Myocyte (in vitro differentiated cells): ENCODE measurements around the gene CDH4. TPM values are rescaled to one million over a fixed set of nuclear protein-coding genes. Genes with fewer than 3 reads are reported as not detected.

Experiments
- DNase-seq: peaks from one replicate; pipeline ENCODE4 v3.0.0-alpha.2; 2012; ENCODE audit warnings: low read depth
- polyA plus RNA-seq: library from polyadenylated mRNA; unstranded; fragments of >200 nt; gene quantifications from one replicate; pipeline ENCODE4 v1.2.1, GENCODE V29; 2012; ENCODE audit warnings: missing spikeins
- total RNA-seq: library from RNA; depleted of rRNA; stranded (reverse); fragments of >200 nt; gene quantifications from 2 replicates; pipeline ENCODE4 v1.2.3, GENCODE V29; 2014

The CDH4 gene
- total RNA-seq = 0.31 and 0.45 TPM in 2 replicates
- polyA plus RNA-seq = 0.48 TPM

- peak; percentile 20 for DNase-seq
Observed at GRCh38 chr20:61251529-61252393, at the start of gene CDH4. Gene CDH4, plus strand, starts transcription at chr20:61252261.

DNA sequence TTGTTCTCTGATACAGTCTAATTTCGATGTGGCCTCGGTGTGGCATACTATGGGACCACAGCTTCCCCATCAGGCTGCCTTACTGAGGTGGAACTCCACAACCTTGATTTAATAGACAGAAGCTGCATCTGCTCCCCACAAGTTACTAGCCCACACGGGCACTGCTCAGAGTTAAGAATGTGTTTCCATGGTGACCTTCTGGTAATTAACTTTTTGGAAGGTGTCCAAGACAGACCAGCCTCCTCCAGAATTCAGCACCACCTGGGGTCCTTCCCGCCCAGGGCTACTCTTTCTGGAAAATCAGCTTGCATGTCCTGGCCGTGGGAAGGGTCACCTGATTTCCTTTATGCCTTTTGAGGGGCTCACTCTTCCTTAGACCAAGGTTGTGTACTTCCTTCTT, 48.7 kb upstream of the CDH4 start:
- DNase-seq = no peak

GRCh38 chr20:61204206-61204605, 47.9 kb upstream of the CDH4 start:
- DNase-seq = no peak

DNA sequence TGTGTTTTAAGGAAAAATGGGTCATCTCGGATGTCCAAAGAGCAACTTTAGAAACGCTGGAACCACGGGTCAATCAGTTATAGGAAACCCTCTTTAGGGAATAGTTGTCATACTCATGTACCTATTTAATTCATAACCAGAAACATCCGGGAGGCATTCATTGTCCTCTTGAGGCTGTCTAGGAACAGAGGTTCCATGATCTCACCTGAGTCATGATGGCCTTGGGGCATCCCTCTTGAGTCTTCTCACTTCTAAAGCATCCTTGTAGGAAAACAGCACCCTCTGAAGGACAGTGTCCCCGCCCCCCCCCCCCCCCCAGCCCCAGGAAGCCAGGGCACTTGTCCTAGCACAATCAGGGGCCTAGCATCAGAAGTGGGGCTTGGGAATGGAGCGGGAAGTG, 46.3 kb upstream of the CDH4 start:
- DNase-seq = no peak

GRCh38 chr20:61210862-61211261, 41.2 kb upstream of the CDH4 start:
- DNase-seq = no peak

DNA sequence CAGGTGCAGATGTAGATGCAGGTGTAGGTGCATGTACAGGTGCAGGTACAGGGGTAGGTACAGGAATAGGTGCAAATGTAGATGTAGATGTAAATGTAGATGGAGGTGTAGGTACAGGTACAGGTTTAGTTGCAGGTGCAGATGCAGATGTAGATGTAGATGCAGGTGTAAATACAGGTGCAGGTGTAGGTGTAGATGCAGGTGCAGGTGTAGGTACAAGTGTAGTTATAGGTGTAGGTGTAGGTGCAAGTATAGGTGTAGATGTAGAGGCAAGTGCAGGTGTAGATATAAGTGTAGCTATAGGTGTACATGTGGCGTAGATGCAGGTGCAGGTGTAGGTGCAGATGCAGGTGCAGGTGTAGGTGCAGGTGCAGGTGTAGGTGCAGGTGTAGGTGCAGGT, 34.2 kb upstream of the CDH4 start:
- DNase-seq = no peak

DNA sequence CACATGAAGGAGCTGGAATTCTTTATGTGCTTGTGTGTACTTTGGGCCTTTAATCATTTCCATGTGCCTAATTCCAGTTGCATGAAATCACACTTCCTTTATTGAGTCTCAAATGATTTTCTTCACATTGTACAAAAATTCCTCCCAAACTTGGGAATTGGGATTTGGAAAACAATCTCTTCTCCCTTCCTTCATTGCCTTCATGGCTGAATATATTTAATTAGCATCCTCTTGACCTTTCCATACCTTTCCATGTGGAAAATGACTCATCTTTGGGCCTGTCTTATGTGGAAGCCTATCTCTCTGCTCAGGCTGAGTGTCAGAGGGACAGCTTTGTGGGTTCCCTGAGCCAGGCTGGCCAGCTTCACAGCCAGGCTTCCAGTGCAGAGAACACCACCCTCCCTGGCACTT, 33.0 kb upstream of the CDH4 start:
- DNase-seq = peak; percentile 2

DNA sequence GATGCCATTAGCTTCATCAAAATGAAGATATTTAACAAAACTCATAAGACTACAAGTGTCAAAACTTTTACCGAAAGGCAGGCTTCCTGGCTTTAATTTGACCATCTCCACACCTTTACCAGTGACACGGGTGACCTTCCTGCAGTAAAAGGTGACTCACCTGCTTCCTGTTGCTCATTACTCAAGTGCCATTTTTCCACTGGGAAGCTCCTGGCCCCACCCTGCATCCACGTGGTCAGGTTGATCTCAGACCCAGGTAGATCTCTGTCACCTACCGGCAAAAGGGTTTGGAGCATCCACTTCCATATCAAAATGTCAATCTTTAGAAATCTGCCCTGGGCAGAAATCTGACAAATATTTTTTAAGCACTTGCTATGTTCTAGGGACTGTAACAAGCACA, 31.9 kb upstream of the CDH4 start:
- DNase-seq = no peak

DNA sequence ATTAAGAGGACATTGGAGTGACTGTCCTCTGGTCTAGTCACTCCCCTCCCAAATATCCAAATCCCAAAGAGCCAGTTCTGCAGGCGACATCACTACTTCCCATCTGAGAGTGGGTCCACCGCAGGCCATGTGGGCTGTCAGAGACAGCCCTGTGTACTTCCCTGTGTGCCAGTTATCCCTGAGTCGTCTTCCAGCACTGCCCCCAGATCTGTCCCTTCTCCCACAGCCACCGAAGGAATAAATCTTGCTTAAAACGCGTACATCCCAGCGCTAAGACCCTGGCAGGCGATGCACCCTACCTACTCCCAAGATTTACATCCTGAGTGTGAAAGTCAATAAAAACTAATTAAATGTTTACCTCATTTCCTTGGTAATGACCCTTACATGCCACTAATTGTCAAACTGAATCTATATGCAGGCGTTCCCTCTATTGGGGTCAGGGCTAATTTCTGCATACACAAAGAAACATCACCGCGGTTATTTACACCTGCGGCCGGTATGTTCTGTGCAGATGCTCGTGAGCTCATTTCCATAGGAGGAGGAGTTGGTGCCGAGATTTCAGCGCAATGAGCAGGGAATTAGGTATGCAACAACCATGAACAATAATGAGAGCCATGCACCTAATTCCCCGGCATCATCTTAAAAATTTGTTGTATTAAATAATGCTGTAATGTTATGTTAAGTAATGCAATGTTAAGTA, 31.3 kb upstream of the CDH4 start:
- no peak for DNase-seq

- no peak for DNase-seq
Observed at GRCh38 chr20:61222699-61223098, 29.4 kb upstream of the CDH4 start.

DNA sequence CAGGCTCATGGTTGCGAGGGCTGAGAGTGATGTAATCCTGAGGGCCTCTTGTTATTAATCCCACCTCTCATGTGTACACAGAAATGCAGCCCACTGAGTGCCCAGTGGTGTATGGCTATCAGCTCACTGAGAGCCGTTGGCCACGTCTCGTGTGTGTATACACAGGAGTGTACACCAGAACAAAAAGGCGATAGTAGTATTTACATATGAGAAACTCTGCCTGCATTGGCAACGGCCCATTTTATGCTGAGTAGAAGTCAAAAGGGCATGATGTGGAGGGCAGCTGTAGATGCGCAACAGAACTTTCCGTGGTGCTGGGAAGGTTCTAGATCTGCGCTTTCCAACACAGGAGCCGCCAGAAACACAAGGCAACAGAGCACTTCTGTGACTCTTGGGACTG, 28.9 kb upstream of the CDH4 start:
- DNase-seq = no peak

GRCh38 chr20:61230166-61230565, 21.9 kb upstream of the CDH4 start:
- DNase-seq = no peak

- DNase-seq = no peak
Observed at GRCh38 chr20:61233590-61233989, 18.5 kb upstream of the CDH4 start.

DNA sequence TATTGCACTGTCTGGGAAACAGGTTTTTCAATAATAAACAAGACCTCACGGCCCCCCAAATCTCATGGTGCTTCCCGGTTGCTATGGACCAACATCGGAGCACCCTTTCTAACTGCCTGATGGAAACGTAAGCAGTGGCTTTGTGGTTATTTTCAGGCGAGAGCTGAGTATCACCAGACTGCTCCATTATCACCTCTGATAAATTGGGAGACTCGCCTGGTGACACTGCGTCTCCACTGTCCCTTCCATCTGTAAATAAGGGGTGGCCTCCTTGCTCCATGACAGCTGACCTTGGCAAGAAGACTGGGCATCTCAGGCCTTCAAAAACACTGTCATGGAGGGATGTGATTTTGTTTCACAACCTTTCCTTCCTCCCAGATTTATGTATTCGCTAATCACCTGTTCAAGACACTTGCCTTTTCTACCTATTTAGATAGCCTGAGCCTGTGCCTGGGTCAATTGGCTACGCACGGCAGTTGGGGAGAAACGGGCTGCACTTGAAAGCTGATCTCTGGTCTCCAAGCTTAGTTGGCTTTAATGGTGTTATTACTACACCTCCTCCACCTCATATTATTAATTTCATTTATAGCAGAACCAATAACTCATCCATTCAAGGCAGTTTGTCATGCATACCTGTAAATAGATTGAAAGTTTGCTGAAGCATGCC, 17.7 kb upstream of the CDH4 start:
- no peak for DNase-seq

DNA sequence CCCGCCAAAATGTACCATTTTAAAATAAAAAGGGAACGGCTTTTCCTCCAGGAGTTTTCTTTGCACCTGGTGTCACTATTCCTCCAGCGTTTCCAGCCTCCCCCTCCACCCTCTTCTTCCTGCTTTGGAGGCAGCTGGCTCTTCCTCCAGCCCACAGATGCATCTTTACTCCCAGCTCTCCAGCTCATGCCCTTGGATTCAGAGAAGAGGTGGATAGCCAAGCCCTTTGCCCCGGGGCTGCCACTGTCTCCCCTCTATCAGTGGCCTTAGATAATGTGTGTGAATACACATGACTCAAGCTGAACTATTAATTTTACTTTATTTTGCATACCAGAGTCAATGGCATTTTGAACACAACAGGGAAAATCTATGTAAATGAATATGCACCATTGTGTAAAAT, 15.3 kb upstream of the CDH4 start:
- DNase-seq = no peak

DNA sequence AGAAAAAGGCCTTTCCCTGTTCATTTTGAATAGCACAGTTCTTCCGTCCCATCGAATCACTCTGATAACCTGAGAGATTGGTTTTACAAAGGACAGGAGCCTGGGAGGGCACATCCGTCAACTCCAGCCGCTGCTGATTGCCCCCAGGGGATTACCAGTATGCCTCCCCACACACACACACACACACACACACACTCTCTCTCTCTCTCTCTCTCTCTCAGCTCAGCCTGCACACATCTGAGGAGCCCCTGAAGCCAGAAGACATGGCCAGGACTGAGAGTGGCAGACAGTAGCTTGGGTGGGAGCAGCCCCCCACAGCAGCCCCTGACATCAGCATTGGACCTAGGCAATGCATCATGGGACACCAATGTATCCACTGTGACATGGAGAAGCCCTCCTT, 13.2 kb upstream of the CDH4 start:
- DNase-seq = no peak

GRCh38 chr20:61240814-61241213, 11.2 kb upstream of the CDH4 start:
- DNase-seq = no peak

- DNase-seq = no peak
Observed at GRCh38 chr20:61244213-61244612, 7.8 kb upstream of the CDH4 start.

GRCh38 chr20:61246269-61246668, 5.8 kb upstream of the CDH4 start:
- no peak for DNase-seq

DNA sequence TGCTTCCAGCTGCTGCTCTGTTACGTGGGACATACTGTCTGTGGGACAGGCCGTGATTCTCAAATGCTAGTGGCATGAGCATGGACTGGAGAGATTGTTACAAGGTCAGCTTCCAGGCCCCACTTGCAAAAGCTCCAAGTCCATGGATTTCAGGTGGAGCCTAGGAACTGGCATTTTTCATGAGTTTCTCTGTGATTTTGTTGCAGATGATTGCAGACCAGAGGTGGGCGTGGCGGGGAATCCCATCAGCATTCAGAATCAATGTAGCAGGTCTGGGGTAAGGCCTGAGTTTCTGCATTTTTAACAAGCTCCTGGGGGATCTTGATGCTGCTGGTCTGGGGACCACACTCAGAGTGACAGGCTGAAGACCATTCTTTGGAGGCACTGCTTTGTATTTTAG, 2.4 kb upstream of the CDH4 start:
- DNase-seq = no peak

- peak; percentile 43 for DNase-seq
Observed at GRCh38 chr20:61252601-61253263, 671 bp downstream of the CDH4 start.

DNA sequence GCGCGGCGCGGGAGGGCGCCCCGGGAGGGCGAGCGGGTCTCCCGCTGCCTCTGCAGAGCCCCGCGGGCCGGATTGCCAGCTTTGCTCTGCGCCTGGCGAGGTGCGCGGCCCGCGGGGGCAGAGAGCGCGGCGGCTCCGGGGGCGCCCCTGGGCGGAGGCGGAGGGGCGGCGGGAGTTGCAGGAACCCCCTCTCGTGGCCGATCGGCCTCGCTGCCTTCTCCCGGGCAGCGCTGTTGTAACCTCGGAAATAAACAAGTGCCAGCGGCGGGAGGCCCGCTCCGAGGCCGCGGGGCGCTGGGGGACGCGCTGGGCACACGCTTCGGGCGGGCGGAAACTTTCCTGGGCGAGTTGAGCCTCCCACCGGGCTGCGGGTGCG, 1.2 kb downstream of the CDH4 start:
- DNase-seq = peak; percentile 53
